ENCODE results near the gene WWC1.

Gene WWC1

GRCh38 chr5:168365581-168366081 is 74.2 kb downstream of the WWC1 start:
- DNase-seq = no peak

- no peak for DNase-seq
Observed at GRCh38 chr5:168366116-168366515, 74.7 kb downstream of the WWC1 start.

- DNase-seq = no peak
Observed at GRCh38 chr5:168368854-168369253, 77.4 kb downstream of the WWC1 start.

- DNase-seq = no peak
Observed at GRCh38 chr5:168370831-168371230, 79.4 kb downstream of the WWC1 start.

GRCh38 chr5:168372356-168372946 is 81.0 kb downstream of the WWC1 start:
- no peak for DNase-seq

GRCh38 chr5:168374532-168374931 is 83.1 kb downstream of the WWC1 start:
- no peak for DNase-seq

GRCh38 chr5:168375214-168375613 is 83.8 kb downstream of the WWC1 start:
- DNase-seq = no peak

GRCh38 chr5:168377525-168377924 is 86.1 kb downstream of the WWC1 start:
- DNase-seq = no peak

- no peak for DNase-seq
Observed at GRCh38 chr5:168378741-168379140, 87.3 kb downstream of the WWC1 start.

- no peak for DNase-seq
Observed at GRCh38 chr5:168382421-168382820, 91.0 kb downstream of the WWC1 start.

- DNase-seq = no peak
Observed at GRCh38 chr5:168390491-168390890, 99.0 kb downstream of the WWC1 start.

GRCh38 chr5:168393773-168394172 is 102.3 kb downstream of the WWC1 start:
- DNase-seq = no peak

- DNase-seq = no peak
Observed at GRCh38 chr5:168400429-168401220, 109.2 kb downstream of the WWC1 start.

GRCh38 chr5:168401226-168401625 is 109.8 kb downstream of the WWC1 start:
- no peak for DNase-seq

GRCh38 chr5:168401880-168402279 is 110.4 kb downstream of the WWC1 start:
- no peak for DNase-seq

- no peak for DNase-seq
Observed at GRCh38 chr5:168404365-168404764, 112.9 kb downstream of the WWC1 start.

GRCh38 chr5:168407211-168407610 is 115.8 kb downstream of the WWC1 start:
- DNase-seq = no peak

- no peak for DNase-seq
Observed at GRCh38 chr5:168408561-168409305, 117.3 kb downstream of the WWC1 start.

- peak; percentile 63 for DNase-seq
Observed at GRCh38 chr5:168409591-168410458, 118.4 kb downstream of the WWC1 start.

- no peak for DNase-seq
Observed at GRCh38 chr5:168411871-168412270, 120.4 kb downstream of the WWC1 start.

GRCh38 chr5:168413062-168413461 is 121.6 kb downstream of the WWC1 start:
- no peak for DNase-seq

- DNase-seq = no peak
Observed at GRCh38 chr5:168413596-168413995, 122.2 kb downstream of the WWC1 start.

- DNase-seq = no peak
Observed at GRCh38 chr5:168415401-168415800, 124.0 kb downstream of the WWC1 start.

All from MV-4-11 (cell line).